ENCODE results near the gene LMAN2. TPM values are rescaled to one million over a fixed set of nuclear protein-coding genes. Genes with fewer than 3 reads are reported as not detected.
A peak's percentile ranks its signal among the peaks of the same experiment; 100 is the strongest.

Gene LMAN2
- total RNA-seq, 2 experiments from 2014 or later = 119 to 127 TPM

- POLR2A ChIA-PET = interaction anchor here (1.1 to 1.9 kb wide), 2 partner anchors 36 to 131 kb away, joined by 4 to 6 read pairs; partner anchors contain the start of genes LMAN2 and PRR7
- no peak overlapping the region for H3K27ac Mint-ChIP-seq
- H3K4me3 Mint-ChIP-seq = no peak overlapping the region
Measured at GRCh38 chr5:177316005-177316404, 35.5 kb downstream of the LMAN2 start.

DNA sequence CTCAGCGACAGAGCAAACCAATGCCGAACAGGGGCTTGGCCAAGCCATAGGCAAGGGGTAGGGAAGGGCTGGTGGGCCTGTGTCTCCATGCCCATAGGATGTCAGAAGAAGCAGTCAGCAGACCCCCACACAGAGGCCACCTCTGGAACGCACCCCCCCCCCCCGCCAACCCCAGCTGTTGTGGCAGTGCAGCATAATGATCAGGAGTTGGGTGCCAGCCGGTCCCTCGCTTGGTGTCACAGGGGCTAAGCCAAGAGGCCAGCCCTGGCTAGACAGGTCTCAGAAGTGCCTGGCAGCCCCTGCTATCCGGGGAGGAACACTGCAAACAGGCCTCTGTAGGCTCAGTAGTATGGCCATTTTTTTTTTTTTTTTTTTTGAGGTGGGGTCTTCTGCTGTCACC lies 36.1 kb downstream of the LMAN2 start:
- POLR2A ChIA-PET = interaction anchor here (1.9 kb wide), 1 partner anchor 36 kb away, joined by 6 read pairs; the partner anchor contains the start of gene LMAN2
- H3K9me3 Mint-ChIP-seq (ENCODE audit: insufficient read depth) = no peaks in the 10 kb centered on the region
- CTCF ChIA-PET = interaction anchor here (1.1 to 4.2 kb wide), 10 partner anchors 13 to 202 kb away, joined by 3 to 41 read pairs (median 5); no protein-coding TSS in a partner anchor
- ATAC-seq (no peak), DNase-seq (no peak)
- no peak overlapping the region for H3K4me3 Mint-ChIP-seq
- peaks cover 26% of the 10 kb centered on the region for H3K36me3 Mint-ChIP-seq (ENCODE audit: low read depth)
- H3K27me3 Mint-ChIP-seq (ENCODE audit: low read depth) = no peaks in the 10 kb centered on the region
- H3K27ac Mint-ChIP-seq = no peak overlapping the region
- peaks cover 52% of the 10 kb centered on the region for H3K4me1 Mint-ChIP-seq (ENCODE audit: low read depth)

More at GRCh38 chr5:177316005-177316404, 35.5 kb downstream of the LMAN2 start:
- no peak for DNase-seq
- Mint-ChIP-seq H3K36me3 (ENCODE audit: low read depth) (peaks cover 22% of the 10 kb centered on the region), H3K27me3 (ENCODE audit: low read depth) (no peaks in the 10 kb centered on the region), H3K4me1 (ENCODE audit: low read depth) (peaks cover 47% of the 10 kb centered on the region), H3K9me3 (ENCODE audit: insufficient read depth) (no peaks in the 10 kb centered on the region)
- CTCF ChIA-PET = interaction anchor here (1.0 to 4.2 kb wide), 13 partner anchors 12 to 202 kb away, joined by 3 to 41 read pairs (median 5); partner anchors contain the start of genes PRELID1 and RAB24
- no peak for ATAC-seq

- CTCF ChIA-PET = interaction anchor here (1.1 to 1.4 kb wide), 3 partner anchors 32 to 187 kb away, joined by 3 to 5 read pairs (median 3); no protein-coding TSS in a partner anchor
- H3K27me3 Mint-ChIP-seq (ENCODE audit: low read depth) = no peaks in the 10 kb centered on the region
- POLR2A ChIA-PET = interaction anchor here (1.2 to 1.9 kb wide), 2 partner anchors 37 kb away, joined by 6 read pairs; partner anchors contain the start of gene LMAN2
- ATAC-seq (no peak), DNase-seq (no peak)
- no peaks in the 10 kb centered on the region for H3K9me3 Mint-ChIP-seq (ENCODE audit: insufficient read depth)
- peak overlapping the region; percentile 25 for H3K27ac Mint-ChIP-seq
- H3K4me3 Mint-ChIP-seq = no peak overlapping the region
- H3K4me1 Mint-ChIP-seq (ENCODE audit: low read depth) = peaks cover 52% of the 10 kb centered on the region
- peaks cover 28% of the 10 kb centered on the region for H3K36me3 Mint-ChIP-seq (ENCODE audit: low read depth)
Measured at GRCh38 chr5:177314376-177315342, 36.8 kb downstream of the LMAN2 start.

- Mint-ChIP-seq H3K36me3 (ENCODE audit: low read depth) (peaks cover 32% of the 10 kb centered on the region), H3K9me3 (ENCODE audit: insufficient read depth) (no peaks in the 10 kb centered on the region), H3K27me3 (ENCODE audit: low read depth) (no peaks in the 10 kb centered on the region), H3K4me3 (peak overlapping the region; percentile 95), H3K4me1 (ENCODE audit: low read depth) (peaks cover 60% of the 10 kb centered on the region), H3K27ac (peak overlapping the region; percentile 25)
- CTCF ChIA-PET = interaction anchor here (0.9 to 3.0 kb wide), 17 partner anchors 10 to 200 kb away, joined by 3 to 21 read pairs (median 6); partner anchors contain the start of genes LMAN2, PRELID1 and RAB24
- DNase-seq = no peak
- ATAC-seq = no peak
- POLR2A ChIA-PET = interaction anchor here (0.7 to 2.3 kb wide), 10 partner anchors 11 to 164 kb away, joined by 3 to 13 read pairs (median 6); partner anchors contain the start of genes GRK6, LMAN2, PRELID1 and RAB24
Measured at GRCh38 chr5:177313561-177314259, 37.8 kb downstream of the LMAN2 start.

- H3K27me3 Mint-ChIP-seq (ENCODE audit: low read depth) = no peaks in the 10 kb centered on the region
- H3K27ac Mint-ChIP-seq = peak overlapping the region; percentile 93
- peak; percentile 81 for DNase-seq
- CTCF ChIA-PET = interaction anchor here (0.6 to 3.0 kb wide), 23 partner anchors 9 to 199 kb away, joined by 3 to 21 read pairs (median 5); partner anchors contain the start of genes LMAN2, PRELID1 and RAB24
- H3K4me3 Mint-ChIP-seq = peak overlapping the region; percentile 95
- H3K4me1 Mint-ChIP-seq (ENCODE audit: low read depth) = peaks cover 59% of the 10 kb centered on the region
- ATAC-seq = peak; percentile 34
- no peaks in the 10 kb centered on the region for H3K9me3 Mint-ChIP-seq (ENCODE audit: insufficient read depth)
- peaks cover 34% of the 10 kb centered on the region for H3K36me3 Mint-ChIP-seq (ENCODE audit: low read depth)
- POLR2A ChIA-PET = interaction anchor here (0.7 to 2.3 kb wide), 19 partner anchors 10 to 787 kb away, joined by 3 to 13 read pairs (median 4); partner anchors contain the start of genes GRK6, LMAN2, PRELID1 and RAB24
Measured at GRCh38 chr5:177312649-177313181, 38.8 kb downstream of the LMAN2 start.

- peak within 1 kb of the TSS; percentile 95 for H3K4me3 Mint-ChIP-seq
- H3K36me3 Mint-ChIP-seq (ENCODE audit: low read depth) = peaks cover 33% of the 10 kb centered on the region
- H3K27ac Mint-ChIP-seq = peak within 1 kb of the TSS; percentile 93
- ATAC-seq = peak; percentile 87
- H3K9me3 Mint-ChIP-seq (ENCODE audit: insufficient read depth) = no peaks in the 10 kb centered on the region
- peak; percentile 99 for DNase-seq
- ChIA-PET CTCF (interaction anchor here (0.6 to 3.0 kb wide), 20 partner anchors 8 to 198 kb away, joined by 3 to 21 read pairs (median 5); partner anchors contain the start of genes LMAN2, PRELID1 and RAB24), POLR2A (interaction anchor here (0.8 to 2.3 kb wide), 16 partner anchors 9 to 788 kb away, joined by 3 to 13 read pairs (median 5); partner anchors contain the start of genes GRK6, LMAN2, PRELID1 and RAB24)
- no peaks in the 10 kb centered on the region for H3K27me3 Mint-ChIP-seq (ENCODE audit: low read depth)
- peaks cover 55% of the 10 kb centered on the region for H3K4me1 Mint-ChIP-seq (ENCODE audit: low read depth)
Measured at GRCh38 chr5:177311723-177312648, 39.5 kb downstream of the LMAN2 start, which contains the start of gene MXD3. MXD3 (minus strand) TSS chr5:177311898; CDS start chr5:177311830, 68 bp downstream.

GRCh38 chr5:177311392-177311722 lies 40.1 kb downstream of the LMAN2 start:
- Mint-ChIP-seq H3K9me3 (ENCODE audit: insufficient read depth) (no peaks in the 10 kb centered on the region), H3K4me1 (ENCODE audit: low read depth) (peaks cover 61% of the 10 kb centered on the region), H3K27ac (peak overlapping the region; percentile 93), H3K27me3 (ENCODE audit: low read depth) (no peaks in the 10 kb centered on the region), H3K36me3 (ENCODE audit: low read depth) (peaks cover 40% of the 10 kb centered on the region), H3K4me3 (peak overlapping the region; percentile 95)
- ATAC-seq = no peak
- CTCF ChIA-PET = interaction anchor here (2.6 to 4.6 kb wide), 5 partner anchors 15 to 198 kb away, joined by 13 to 58 read pairs (median 21); no protein-coding TSS in a partner anchor
- no peak for DNase-seq
- POLR2A ChIA-PET = interaction anchor here (1.1 to 2.3 kb wide), 5 partner anchors 8 to 197 kb away, joined by 4 to 13 read pairs (median 7); partner anchors contain the start of genes LMAN2, PRELID1 and RAB24

- H3K9me3 Mint-ChIP-seq (ENCODE audit: insufficient read depth) = no peaks in the 10 kb centered on the region
- no peaks in the 10 kb centered on the region for H3K27me3 Mint-ChIP-seq (ENCODE audit: low read depth)
- peak overlapping the region; percentile 95 for H3K4me3 Mint-ChIP-seq
- H3K36me3 Mint-ChIP-seq (ENCODE audit: low read depth) = peaks cover 41% of the 10 kb centered on the region
- no peak for ATAC-seq
- peaks cover 62% of the 10 kb centered on the region for H3K4me1 Mint-ChIP-seq (ENCODE audit: low read depth)
- POLR2A ChIA-PET = interaction anchor here (2.3 kb wide), 2 partner anchors 41 to 145 kb away, joined by 7 to 13 read pairs; partner anchors contain the start of gene LMAN2
- peak; percentile 61 for DNase-seq
- CTCF ChIA-PET = interaction anchor here (1.0 to 4.6 kb wide), 27 partner anchors 8 to 650 kb away, joined by 3 to 58 read pairs (median 9); partner anchors contain the start of genes GRK6 and LMAN2
- H3K27ac Mint-ChIP-seq = peak overlapping the region; percentile 92
Measured at GRCh38 chr5:177310757-177311391, 40.6 kb downstream of the LMAN2 start.

DNA sequence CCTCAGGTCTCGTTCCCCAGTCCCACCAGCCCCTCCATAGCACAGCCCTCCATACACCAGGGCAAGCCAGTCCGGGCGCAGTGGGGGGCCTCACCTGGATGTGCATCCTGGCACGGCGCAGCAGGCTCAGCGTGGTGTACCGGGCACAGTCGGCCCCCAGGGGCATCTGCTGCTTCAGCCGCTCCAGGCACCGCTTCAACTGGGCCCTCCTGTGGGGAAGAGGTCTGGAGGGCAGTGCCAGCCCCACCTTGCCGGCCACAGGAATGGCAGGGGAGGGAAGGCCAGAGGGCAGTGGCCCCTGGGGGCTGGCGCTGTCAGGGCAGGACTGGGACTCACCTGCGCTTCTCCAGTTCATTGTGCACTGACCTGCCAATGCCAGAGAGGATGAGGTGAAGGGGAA lies 41.1 kb downstream of the LMAN2 start:
- H3K4me3 Mint-ChIP-seq = peak overlapping the region; percentile 95
- peaks cover 47% of the 10 kb centered on the region for H3K36me3 Mint-ChIP-seq (ENCODE audit: low read depth)
- ChIA-PET CTCF (interaction anchor here (0.6 to 4.6 kb wide), 40 partner anchors 9 to 650 kb away, joined by 3 to 58 read pairs (median 5); partner anchors contain the start of genes GRK6 and LMAN2), POLR2A (interaction anchor here (1.0 to 2.3 kb wide), 2 partner anchors 54 to 145 kb away, joined by 3 to 7 read pairs; no protein-coding TSS in a partner anchor)
- no peaks in the 10 kb centered on the region for H3K27me3 Mint-ChIP-seq (ENCODE audit: low read depth)
- ATAC-seq (no peak), DNase-seq (no peak)
- no peaks in the 10 kb centered on the region for H3K9me3 Mint-ChIP-seq (ENCODE audit: insufficient read depth)
- peaks cover 66% of the 10 kb centered on the region for H3K4me1 Mint-ChIP-seq (ENCODE audit: low read depth)
- peak overlapping the region; percentile 92 for H3K27ac Mint-ChIP-seq

Data from activated CD8-positive, alpha-beta T cell treated with anti-CD3 and anti-CD28 coated beads, Interleukin-2, amount 10 ng/mL, durations not matched to agents 7 days and 5 days (primary cell).